IMR-90 (cell line): ENCODE data around the gene TMEM218. TPM values are rescaled to one million over a fixed set of nuclear protein-coding genes. Genes with fewer than 3 reads are reported as not detected.

ENCODE experiments used
- ATAC-seq: fragments of 200-7000 bp; cut with Tn5 transposase; 2 replicates; pipeline ENCODE4 v1.9.1; 2020; ENCODE audit warnings: low read depth, mild to moderate bottlenecking, moderate library complexity
- BruUV-seq: library from RNA; stranded (reverse); fragments of 400-500 nt; replicated peaks from 2 replicates; lab custom pipeline; 2021; lab: Mats Ljungman, UMichigan
- CTCF ChIA-PET: fragments of 300-600 bp; formaldehyde crosslinking; extraction: SDS; loops from one replicate; lab custom pipeline; 2021; ENCODE audit warnings: antibody characterized with exemption; lab: Yijun Ruan, JAX
- POLR2A ChIA-PET: fragments of 300-600 bp; sonication (Branson Sonifier 250); formaldehyde crosslinking; loops from one replicate; lab custom pipeline; 2022; ENCODE audit warnings: antibody characterized with exemption; ENCODE audit not compliant: unreplicated experiment; lab: Charles Lee
- DNase-seq: peaks from one replicate; pipeline ENCODE4 v3.0.0; 2013
- H2AFZ ChIP-seq: replicated peaks from 2 replicates; pipeline ENCODE3; 2013; ENCODE audit warnings: low read length, mild to moderate bottlenecking; ENCODE audit not compliant: poor library complexity
- H2AK5ac ChIP-seq: 2 replicates; pipeline ENCODE4 v1.6.1; 2013; ENCODE audit warnings: low read depth, low read length, inconsistent platforms
- H2AK9ac ChIP-seq: replicated peaks from 2 replicates; pipeline ENCODE3; 2013; ENCODE audit warnings: mild to moderate bottlenecking, low read depth, low read length, moderate library complexity; ENCODE audit not compliant: poor library complexity
- H2BK120ac ChIP-seq: 2 replicates; pipeline ENCODE4 v1.6.1; 2013; ENCODE audit warnings: low read depth, low read length, inconsistent platforms
- H2BK15ac ChIP-seq: 3 replicates; pipeline ENCODE4 v1.6.1; 2013; ENCODE audit warnings: low read depth, low read length, inconsistent platforms
- H2BK20ac ChIP-seq: 2 replicates; pipeline ENCODE4 v1.6.1; 2013; ENCODE audit warnings: low read depth, mild to moderate bottlenecking, inconsistent platforms, low read length, moderate library complexity
- H2BK5ac ChIP-seq: 2 replicates; pipeline ENCODE4 v1.6.1; 2013; ENCODE audit warnings: mild to moderate bottlenecking, low read depth, low read length, inconsistent platforms; ENCODE audit not compliant: poor library complexity, severe bottlenecking
- H3K14ac ChIP-seq: replicated peaks from 2 replicates; pipeline ENCODE4 v1.6.1; 2013; ENCODE audit warnings: low read depth, low read length, inconsistent platforms
- H3K18ac ChIP-seq: 2 replicates; pipeline ENCODE4 v1.6.1; 2013; ENCODE audit warnings: low read depth, low read length, control low read depth
- H3K23ac ChIP-seq: 2 replicates; pipeline ENCODE4 v1.6.1; 2013; ENCODE audit warnings: low read depth, low read length, inconsistent platforms
- H3K27ac ChIP-seq: 2 replicates; pipeline ENCODE4 v1.5.1; 2013; ENCODE audit warnings: mild to moderate bottlenecking, control low read depth, low read length; ENCODE audit not compliant: insufficient read depth
- H3K27me3 ChIP-seq: 2 replicates; pipeline ENCODE4 v1.6.1; 2013; ENCODE audit warnings: low read length; ENCODE audit not compliant: control insufficient read depth, insufficient read depth
- H3K36me3 ChIP-seq: 2 replicates; pipeline ENCODE4 v1.6.1; 2013; ENCODE audit warnings: low read length, mixed read lengths; ENCODE audit not compliant: control insufficient read depth, insufficient read depth
- H3K4ac ChIP-seq: 2 replicates; pipeline ENCODE4 v1.6.1; 2013; ENCODE audit warnings: low read depth, low read length, inconsistent platforms
- H3K4me1 ChIP-seq: 2 replicates; pipeline ENCODE4 v1.6.1; 2013; ENCODE audit warnings: low read length, mixed read lengths; ENCODE audit not compliant: control insufficient read depth, insufficient read depth
- H3K4me2 ChIP-seq: 2 replicates; pipeline ENCODE4 v1.6.1; 2013; ENCODE audit warnings: low read depth, mild to moderate bottlenecking, control low read depth, low read length, moderate library complexity
- H3K4me3 ChIP-seq: 2 replicates; pipeline ENCODE4 v1.5.1; 2013; ENCODE audit warnings: low read depth, mild to moderate bottlenecking, control low read depth, low read length, moderate library complexity; ENCODE audit not compliant: insufficient read depth
- H3K56ac ChIP-seq: 2 replicates; pipeline ENCODE4 v1.6.1; 2013; ENCODE audit warnings: low read length, inconsistent platforms; ENCODE audit not compliant: insufficient read depth; ENCODE audit errors: extremely low read depth
- H3K79me1 ChIP-seq, 2 experiments: 2 replicates each; pipeline ENCODE4 v1.6.1; 2013; ENCODE audit warnings: low read length in 2 of 2, inconsistent platforms in 1 of 2, low read depth in 1 of 2
- H3K9ac ChIP-seq: 2 replicates; pipeline ENCODE4 v1.6.1; 2013; ENCODE audit warnings: low read depth, low read length, control low read depth
- H3K9me1 ChIP-seq: 2 replicates; pipeline ENCODE4 v1.6.1; 2013; ENCODE audit warnings: low read length, inconsistent platforms; ENCODE audit not compliant: insufficient read depth
- H3K9me3 ChIP-seq: 2 replicates; pipeline ENCODE4 v1.6.1; 2013; ENCODE audit warnings: low read length; ENCODE audit not compliant: control insufficient read depth, insufficient read depth
- H4K20me1 ChIP-seq: 2 replicates; pipeline ENCODE4 v1.6.1; 2013; ENCODE audit warnings: low read length, inconsistent platforms; ENCODE audit not compliant: insufficient read depth
- H4K5ac ChIP-seq: 2 replicates; pipeline ENCODE4 v1.6.1; 2013; ENCODE audit warnings: mild to moderate bottlenecking, low read depth, low read length, control low read depth
- H4K8ac ChIP-seq, 2 experiments: 2 replicates each; pipeline ENCODE4 v1.6.1; 2013; ENCODE audit warnings: low read depth in 2 of 2, low read length in 2 of 2, control low read depth in 1 of 2, inconsistent platforms in 1 of 2
- H4K91ac ChIP-seq: 2 replicates; pipeline ENCODE4 v1.6.1; 2013; ENCODE audit warnings: low read depth, low read length, inconsistent platforms; ENCODE audit not compliant: insufficient read depth
- BHLHE40 ChIP-seq: fragments of 150-350 bp; IDR thresholded peaks from 2 replicates; pipeline ENCODE4 v1.6.1; 2016; ENCODE audit warnings: mild to moderate bottlenecking, low read depth, low read length
- CEBPB ChIP-seq: IDR thresholded peaks from 2 replicates; pipeline ENCODE4 v1.6.1; 2012; ENCODE audit warnings: low read depth, low read length, improper control_type of control experiment
- FOS ChIP-seq: fragments of 150-350 bp; IDR thresholded peaks from 2 replicates; pipeline ENCODE4 v1.6.1; 2016; ENCODE audit warnings: low read depth, low read length
- MAFK ChIP-seq: IDR thresholded peaks from 2 replicates; pipeline ENCODE4 v1.6.1; 2012; ENCODE audit warnings: low read depth, low read length, improper control_type of control experiment
- MAZ ChIP-seq: IDR thresholded peaks from 2 replicates; pipeline ENCODE4 v1.6.1; 2012; ENCODE audit warnings: low read depth, mild to moderate bottlenecking, low read length, improper control_type of control experiment, moderate library complexity, borderline replicate concordance
- NFE2L2 ChIP-seq: fragments of 150-350 bp; IDR thresholded peaks from 2 replicates; pipeline ENCODE4 v1.6.1; 2016; ENCODE audit warnings: low read depth, mild to moderate bottlenecking, low read length
- POLR2A ChIP-seq: IDR thresholded peaks from 2 replicates; pipeline ENCODE4 v1.6.1; 2012; ENCODE audit warnings: mild to moderate bottlenecking, low read depth, low read length
- RAD21 ChIP-seq: IDR thresholded peaks from 2 replicates; pipeline ENCODE4 v1.6.1; 2012; ENCODE audit warnings: low read length, improper control_type of control experiment
- RCOR1 ChIP-seq: IDR thresholded peaks from 2 replicates; pipeline ENCODE4 v1.6.1; 2012; ENCODE audit warnings: mild to moderate bottlenecking, low read length, improper control_type of control experiment; ENCODE audit not compliant: insufficient replicate concordance
- RFX5 ChIP-seq: IDR thresholded peaks from 2 replicates; pipeline ENCODE4 v1.8.0; 2012; ENCODE audit warnings: low read depth, mild to moderate bottlenecking, low read length, moderate library complexity
- SMC3 ChIP-seq: fragments of 150-350 bp; IDR thresholded peaks from 2 replicates; pipeline ENCODE4 v1.6.1; 2016; ENCODE audit warnings: low read depth, mild to moderate bottlenecking, antibody characterized with exemption, low read length, moderate library complexity
- WGBS, 2 experiments: methylation state at CpG; one replicate each; pipeline versions ENCODE4 v1.1.5 to v1.1.7; 2013; ENCODE audit warnings: missing lambda C conversion rate in 2 of 2; ENCODE audit not compliant: insufficient read length in 1 of 2; ENCODE audit errors: extremely low coverage in 2 of 2; 5-methylcytosine and 5-hydroxymethylcytosine counted together
- dilution Hi-C: fragments of 300-500 bp; cut with HindIII; formaldehyde crosslinking; loops from one replicate; pipeline ENCODE4 v1.14.3; 2018; ENCODE audit warnings: low sequenced_read_pairs; ENCODE audit not compliant: unreplicated experiment
- in situ Hi-C: fragments of 300-500 bp; cut with MboI; formaldehyde crosslinking; loops from 3 replicates; pipeline ENCODE4 v1.14.3; 2019; ENCODE audit warnings: low sequenced_read_pairs, inconsistent platforms, mixed read lengths
- intact Hi-C: fragments of 100-400 bp; cut with micrococcal nuclease; formaldehyde crosslinking; loops from 2 replicates; pipeline ENCODE4 v1.10.0; 2022
- polyA plus RNA-seq, 3 experiments: library from polyadenylated mRNA; depleted of rRNA; stranded (reverse); fragments of >200 nt; gene quantifications; 2 replicates each; pipeline ENCODE4 v1.2.3, GENCODE V29; 2012; ENCODE audit warnings: low replicate concordance in 1 of 3
- total RNA-seq: library from RNA; depleted of rRNA; stranded (reverse); fragments of >200 nt; gene quantifications from 2 replicates; pipeline ENCODE4 v1.2.3, GENCODE V29; 2012
- TF ChIP-seq, protein P1 (sequence below): fragments of 150-350 bp; IDR thresholded peaks from 2 replicates; pipeline ENCODE4 v1.6.1; 2016; ENCODE audit warnings: low read depth, mild to moderate bottlenecking, low read length, moderate library complexity, borderline replicate concordance
- TF ChIP-seq, protein P2 (sequence below): conservative IDR thresholded peaks from 2 replicates; pipeline ENCODE4 v1.5.1; 2012; ENCODE audit warnings: mild to moderate bottlenecking, low read depth, low read length, improper control_type of control experiment
- TF ChIP-seq, protein P3 (sequence below): fragments of 150-350 bp; IDR thresholded peaks from 2 replicates; pipeline ENCODE4 v1.6.1; 2017; ENCODE audit warnings: mild to moderate bottlenecking, antibody characterized with exemption, low read length, low read depth

TMEM218 gene
- total and polyA plus RNA-seq, 2 of the 4 experiments (the other 2 are of a cell fraction) = 19.4 to 23.0 TPM

DNA sequence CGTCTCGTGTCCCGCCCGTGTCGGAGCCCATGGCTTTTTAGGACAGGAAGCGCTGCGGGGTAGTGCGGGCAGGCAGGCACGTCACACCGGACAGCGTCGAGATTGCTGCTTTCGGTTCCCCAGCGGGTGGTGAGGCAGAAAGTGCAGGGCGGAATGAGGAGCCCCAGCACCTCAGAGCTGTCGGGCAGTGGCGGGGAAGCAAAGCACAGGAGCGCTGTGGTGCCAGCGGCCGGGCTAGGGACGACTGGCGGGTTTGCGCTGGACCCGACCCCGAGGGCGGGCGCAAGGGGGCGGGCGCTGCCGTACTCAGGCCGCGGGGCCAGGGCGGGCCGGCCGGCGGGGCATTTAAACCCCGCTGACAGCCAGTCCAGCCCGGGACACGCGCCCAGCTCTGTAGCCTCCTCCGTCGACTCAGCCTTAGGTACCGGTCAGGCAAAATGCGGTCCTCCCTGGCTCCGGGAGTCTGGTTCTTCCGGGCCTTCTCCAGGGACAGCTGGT lies 48.4 kb downstream of the TMEM218 start, which contains the start of gene SLC37A2:
TSS of gene SLC37A2 (plus strand) at position 375 of the 498 bp plus-strand sequence. CDS start at position 438, 63 bp downstream.
- WGBS, 2 experiments = 0% methylated on average over 43 of the region's 46 CpGs; no CpG with 5 or more reads in 1 of the 2 experiments
- ChIA-PET CTCF (interaction anchor here (0.5 kb wide), 1 partner anchor 18 kb away, joined by 6 read pairs; no protein-coding TSS in a partner anchor), POLR2A (no interaction called here)
- H4K5ac ChIP-seq = no peak within 1 kb of the TSS
- H3K4me2 ChIP-seq = peak within 1 kb of the TSS; percentile 73
- H3K9me3 ChIP-seq = no peaks in the 10 kb centered on the region
- peak within 1 kb of the TSS; percentile 83 for H2AK9ac ChIP-seq
- H3K18ac ChIP-seq = 0 out of 2 replicates have a peak within 1 kb of the TSS, but pooled peaks have one; percentile 14
- H2BK5ac ChIP-seq = peak within 1 kb of the TSS; percentile 30
- peak within 1 kb of the TSS; percentile 35 for H3K27ac ChIP-seq
- intact Hi-C loops (no loop called here), in situ Hi-C loops (no loop called here), dilution Hi-C loops (no loop called here)
- peak within 1 kb of the TSS in 1 of 2 experiments; percentile 87; a peak in 1 of 4 replicates for H4K8ac ChIP-seq
- H2BK20ac ChIP-seq = peak within 1 kb of the TSS; percentile 65; the same call in 1 of the 2 replicates
- peak within 1 kb of the TSS; percentile 25; the same call in 1 of the 2 replicates for H2AK5ac ChIP-seq
- peak within 1 kb of the TSS; percentile 75 for H3K4me3 ChIP-seq
- peak within 1 kb of the TSS; percentile 99 for H2AFZ ChIP-seq
- peak within 1 kb of the TSS; percentile 63 for H3K9ac ChIP-seq
- H3K27me3 ChIP-seq = no peaks in the 10 kb centered on the region
- DNase-seq (peak; percentile 54), ATAC-seq (peak; percentile 97)
- H2BK120ac ChIP-seq = peak within 1 kb of the TSS; percentile 93
- peak within 1 kb of the TSS; percentile 77 for H3K4ac ChIP-seq
- peaks cover 3% of the 10 kb centered on the region; the same call in 1 of the 2 replicates for H3K4me1 ChIP-seq
- H3K56ac ChIP-seq = no peak within 1 kb of the TSS
- peak within 1 kb of the TSS; percentile 87 for H3K14ac ChIP-seq
- H4K20me1 ChIP-seq = no peaks in the 10 kb centered on the region
- no peaks in the 10 kb centered on the region for H3K36me3 ChIP-seq
- no peak within 1 kb of the TSS; the same call in 2 of the 3 replicates for H2BK15ac ChIP-seq
- H3K23ac ChIP-seq = peak within 1 kb of the TSS; percentile 86
- BruUV-seq = no TSS peak
- peaks cover 3% of the 10 kb centered on the region; the same call in 1 of the 2 replicates for H3K9me1 ChIP-seq
- H3K79me1 ChIP-seq = no peaks in the 10 kb centered on the region; a peak in 1 of 4 replicates
- peak within 1 kb of the TSS; percentile 62; the same call in 1 of the 2 replicates for H4K91ac ChIP-seq
- TF ChIP-seq NFE2L2 (no peak), FOS (no peak), MAZ (0 out of 2 replicates have a peak, but pooled peaks have one; percentile 15), RCOR1 (no peak), SMC3 (peak; percentile 5; the same call in 1 of the 2 replicates), BHLHE40 (no peak; the same call in 1 of the 2 replicates), CEBPB (no peak), RAD21 (no peak), RFX5 (no peak), POLR2A (peak; percentile 42), MAFK (no peak)
- TF ChIP-seq, protein P1, sequence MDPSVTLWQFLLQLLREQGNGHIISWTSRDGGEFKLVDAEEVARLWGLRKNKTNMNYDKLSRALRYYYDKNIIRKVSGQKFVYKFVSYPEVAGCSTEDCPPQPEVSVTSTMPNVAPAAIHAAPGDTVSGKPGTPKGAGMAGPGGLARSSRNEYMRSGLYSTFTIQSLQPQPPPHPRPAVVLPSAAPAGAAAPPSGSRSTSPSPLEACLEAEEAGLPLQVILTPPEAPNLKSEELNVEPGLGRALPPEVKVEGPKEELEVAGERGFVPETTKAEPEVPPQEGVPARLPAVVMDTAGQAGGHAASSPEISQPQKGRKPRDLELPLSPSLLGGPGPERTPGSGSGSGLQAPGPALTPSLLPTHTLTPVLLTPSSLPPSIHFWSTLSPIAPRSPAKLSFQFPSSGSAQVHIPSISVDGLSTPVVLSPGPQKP = no peak
- TF ChIP-seq, protein P2, sequence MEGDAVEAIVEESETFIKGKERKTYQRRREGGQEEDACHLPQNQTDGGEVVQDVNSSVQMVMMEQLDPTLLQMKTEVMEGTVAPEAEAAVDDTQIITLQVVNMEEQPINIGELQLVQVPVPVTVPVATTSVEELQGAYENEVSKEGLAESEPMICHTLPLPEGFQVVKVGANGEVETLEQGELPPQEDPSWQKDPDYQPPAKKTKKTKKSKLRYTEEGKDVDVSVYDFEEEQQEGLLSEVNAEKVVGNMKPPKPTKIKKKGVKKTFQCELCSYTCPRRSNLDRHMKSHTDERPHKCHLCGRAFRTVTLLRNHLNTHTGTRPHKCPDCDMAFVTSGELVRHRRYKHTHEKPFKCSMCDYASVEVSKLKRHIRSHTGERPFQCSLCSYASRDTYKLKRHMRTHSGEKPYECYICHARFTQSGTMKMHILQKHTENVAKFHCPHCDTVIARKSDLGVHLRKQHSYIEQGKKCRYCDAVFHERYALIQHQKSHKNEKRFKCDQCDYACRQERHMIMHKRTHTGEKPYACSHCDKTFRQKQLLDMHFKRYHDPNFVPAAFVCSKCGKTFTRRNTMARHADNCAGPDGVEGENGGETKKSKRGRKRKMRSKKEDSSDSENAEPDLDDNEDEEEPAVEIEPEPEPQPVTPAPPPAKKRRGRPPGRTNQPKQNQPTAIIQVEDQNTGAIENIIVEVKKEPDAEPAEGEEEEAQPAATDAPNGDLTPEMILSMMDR = 0 out of 2 replicates have a peak, but pooled peaks have one; percentile 22
- TF ChIP-seq, protein P3, sequence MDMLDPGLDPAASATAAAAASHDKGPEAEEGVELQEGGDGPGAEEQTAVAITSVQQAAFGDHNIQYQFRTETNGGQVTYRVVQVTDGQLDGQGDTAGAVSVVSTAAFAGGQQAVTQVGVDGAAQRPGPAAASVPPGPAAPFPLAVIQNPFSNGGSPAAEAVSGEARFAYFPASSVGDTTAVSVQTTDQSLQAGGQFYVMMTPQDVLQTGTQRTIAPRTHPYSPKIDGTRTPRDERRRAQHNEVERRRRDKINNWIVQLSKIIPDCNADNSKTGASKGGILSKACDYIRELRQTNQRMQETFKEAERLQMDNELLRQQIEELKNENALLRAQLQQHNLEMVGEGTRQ = peak; percentile 1; the same call in 1 of the 2 replicates
